ENCODE results near the gene MROH2B.

MROH2B gene

DNA sequence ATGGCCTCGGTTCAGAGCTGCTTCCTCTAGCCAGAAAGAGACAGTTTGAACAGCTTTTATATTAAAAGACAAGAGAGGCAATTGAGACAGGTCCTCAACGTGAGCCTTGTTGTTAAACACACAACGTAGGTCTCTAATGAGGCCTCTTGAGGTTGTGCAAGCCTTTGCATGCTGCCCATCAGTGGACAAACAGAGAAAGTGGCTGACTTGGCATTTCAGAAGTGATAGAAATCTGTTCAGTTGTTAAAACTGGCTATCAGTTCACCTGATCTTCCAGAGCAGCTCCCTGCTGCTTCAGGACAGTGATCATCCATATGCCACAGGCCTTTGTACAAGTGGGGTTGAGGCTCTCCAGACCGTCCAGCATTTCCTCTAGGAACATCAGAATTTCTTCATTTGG is 58.8 kb downstream of the MROH2B start:
- DNase-seq, result no peak

DNA sequence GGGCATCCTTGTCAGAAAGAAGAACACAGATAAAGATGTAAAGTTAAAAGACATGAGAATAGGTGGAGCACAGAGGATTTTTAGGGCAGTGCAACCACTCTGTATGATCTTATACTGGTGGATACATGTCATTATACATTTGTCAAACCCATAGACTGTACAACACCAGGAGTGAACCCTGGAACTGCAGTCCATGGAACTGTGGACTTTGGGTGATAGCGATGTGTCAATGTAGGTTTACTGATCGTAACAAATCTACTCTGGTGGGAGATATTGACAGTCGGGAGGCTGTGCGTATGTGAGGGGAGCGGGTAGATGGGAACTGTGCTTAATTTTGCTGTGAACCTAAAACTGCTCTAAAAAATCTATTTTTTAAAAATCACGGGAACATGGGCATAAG is 60.6 kb downstream of the MROH2B start:
- DNase-seq, result no peak

DNA sequence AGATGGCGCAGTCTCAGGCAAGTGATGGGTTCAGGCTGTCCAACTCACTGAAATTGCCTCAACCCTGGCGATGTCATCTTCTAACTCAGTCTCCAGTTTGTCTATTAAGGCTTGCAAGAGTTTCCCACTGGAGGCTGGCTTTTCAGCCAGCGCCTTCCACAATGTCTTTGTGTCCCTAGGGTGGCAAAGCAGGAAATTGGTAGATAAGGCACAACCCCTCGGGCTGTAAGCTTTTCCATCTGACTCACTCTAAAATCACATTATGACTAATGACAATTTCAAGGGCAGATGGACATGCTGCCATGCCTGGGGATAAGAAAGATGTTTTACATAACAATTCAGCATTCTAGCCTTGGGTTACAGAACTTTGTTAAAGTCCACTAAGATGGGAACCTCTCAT is 61.9 kb downstream of the MROH2B start:
- DNase-seq, result no peak

DNA sequence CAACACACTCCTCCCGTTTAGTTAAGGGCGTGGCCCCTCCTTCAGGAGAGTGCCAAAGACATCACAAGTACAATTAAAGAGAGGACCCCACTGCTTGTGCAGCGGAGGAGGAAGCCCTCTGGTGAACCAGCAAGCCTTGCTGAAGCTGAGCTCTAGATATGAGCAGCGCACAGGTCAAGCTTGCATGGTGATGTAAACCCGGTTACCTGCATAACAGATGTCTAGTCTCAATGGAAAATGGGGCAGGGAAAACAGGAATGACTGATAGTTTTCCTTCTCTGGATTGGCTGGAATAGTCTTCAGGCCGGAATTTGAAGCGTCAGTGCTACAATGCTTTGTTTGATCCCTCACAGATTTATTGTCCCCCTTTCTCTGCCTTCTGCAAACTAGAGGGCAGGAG is 66.2 kb downstream of the MROH2B start:
- DNase-seq, result no peak

DNA sequence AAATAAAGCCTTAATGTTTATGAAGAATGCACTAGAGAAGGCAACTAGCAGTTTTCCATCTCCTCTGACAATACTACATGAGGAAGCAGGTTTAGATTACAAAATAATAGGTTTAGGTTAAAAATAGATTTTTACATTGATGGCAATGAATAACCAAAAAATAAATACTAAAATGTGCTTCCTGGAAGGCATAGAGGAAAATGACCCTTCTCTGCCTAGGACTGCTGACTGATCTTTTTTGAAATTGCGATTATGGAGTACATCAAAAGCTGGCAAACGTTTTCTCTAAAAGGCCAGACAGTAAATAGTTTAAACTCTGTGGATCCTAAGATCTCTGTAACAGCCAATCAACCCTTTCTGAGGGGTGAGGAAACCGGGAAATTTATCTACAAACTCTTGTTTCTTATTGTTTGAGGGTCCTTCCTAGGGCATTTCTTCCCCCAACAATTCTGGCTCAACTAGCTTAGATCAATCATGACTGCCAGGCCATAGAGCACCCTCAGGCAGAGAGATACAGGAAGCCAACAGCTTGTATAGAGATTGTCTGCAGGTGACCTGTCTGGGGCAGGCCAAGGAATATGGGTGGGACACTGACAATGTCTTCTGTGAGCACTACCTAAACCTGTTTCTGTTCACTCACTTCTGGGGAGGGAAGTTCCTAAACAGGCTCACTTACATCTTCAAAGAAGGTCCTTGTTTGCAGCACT is 67.3 kb downstream of the MROH2B start:
- DNase-seq, result no peak

DNA sequence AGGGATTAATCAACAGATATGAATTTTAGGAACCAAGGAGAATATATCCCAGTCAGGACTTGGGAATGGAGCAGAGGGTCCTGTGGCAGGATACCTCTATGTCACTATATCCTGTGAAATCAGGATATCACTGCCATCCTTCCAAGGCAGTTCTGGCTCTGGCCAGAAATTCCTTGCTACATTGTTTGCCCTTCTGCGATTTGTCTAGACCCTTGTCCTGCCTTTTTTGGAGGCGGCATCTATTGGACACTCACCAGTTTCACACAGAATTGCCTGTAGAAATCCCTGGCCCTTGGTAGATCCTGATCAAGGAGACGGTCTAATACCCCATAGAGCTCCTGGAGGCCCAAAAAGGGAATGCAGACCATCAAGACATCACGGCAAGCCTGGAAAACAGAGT is 71.2 kb downstream of the MROH2B start:
- DNase-seq, result no peak

DNA sequence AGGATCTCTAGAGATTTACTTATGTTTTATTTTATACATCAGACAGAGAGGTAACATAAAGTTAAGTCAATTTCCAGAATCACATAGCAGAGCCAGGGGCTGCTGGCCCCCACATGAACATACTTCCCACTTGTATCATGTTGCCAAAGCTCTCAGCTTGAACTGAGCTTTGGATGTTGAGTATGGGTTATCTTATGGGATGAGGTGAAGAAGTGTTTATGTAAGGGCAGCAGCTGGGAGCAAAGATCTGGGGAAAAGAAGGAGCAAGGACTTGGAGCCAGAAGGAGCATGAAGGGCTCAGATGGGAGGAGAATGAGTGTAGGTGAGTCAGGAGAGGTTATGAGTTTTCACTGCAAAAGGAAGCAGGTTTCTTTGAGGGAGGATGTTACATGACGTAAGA is 72.0 kb downstream of the MROH2B start:
- DNase-seq, result no peak

DNA sequence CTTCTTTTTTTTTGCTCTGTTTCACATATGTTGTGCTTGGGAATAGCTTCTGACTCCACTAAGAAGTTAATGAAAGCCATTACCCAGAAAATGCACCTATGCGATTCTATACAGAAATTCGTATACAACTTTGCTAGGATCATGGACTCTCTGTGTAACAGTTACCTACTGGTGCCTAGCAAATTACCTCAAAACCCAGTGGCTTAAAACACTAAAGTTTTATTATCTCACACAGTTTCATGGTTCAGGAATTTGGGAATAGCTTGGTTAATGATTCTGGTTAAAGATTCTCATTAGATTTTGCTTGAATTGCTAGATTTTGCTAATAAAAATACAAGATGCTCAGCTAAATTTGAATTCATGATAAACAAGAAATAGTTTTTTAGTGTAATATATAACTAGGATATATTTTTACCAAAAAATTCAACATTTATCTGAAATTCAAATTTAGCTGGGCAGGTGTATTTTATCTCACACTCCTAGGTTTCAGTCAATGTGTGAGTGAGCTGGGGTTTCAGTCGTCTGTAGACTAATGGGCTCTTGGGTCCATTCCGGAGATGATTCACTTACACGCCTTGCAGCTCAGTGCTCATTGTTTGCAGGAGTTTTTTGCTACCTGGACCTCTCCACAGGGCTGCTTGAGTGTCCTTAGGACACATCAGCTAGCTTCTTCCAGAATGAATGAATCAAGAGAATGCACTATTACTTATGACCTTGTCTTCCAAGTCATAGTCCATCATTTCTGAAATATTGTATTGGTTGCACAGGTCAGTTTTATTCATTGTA is 75.1 kb downstream of the MROH2B start:
- no peak for DNase-seq

DNA sequence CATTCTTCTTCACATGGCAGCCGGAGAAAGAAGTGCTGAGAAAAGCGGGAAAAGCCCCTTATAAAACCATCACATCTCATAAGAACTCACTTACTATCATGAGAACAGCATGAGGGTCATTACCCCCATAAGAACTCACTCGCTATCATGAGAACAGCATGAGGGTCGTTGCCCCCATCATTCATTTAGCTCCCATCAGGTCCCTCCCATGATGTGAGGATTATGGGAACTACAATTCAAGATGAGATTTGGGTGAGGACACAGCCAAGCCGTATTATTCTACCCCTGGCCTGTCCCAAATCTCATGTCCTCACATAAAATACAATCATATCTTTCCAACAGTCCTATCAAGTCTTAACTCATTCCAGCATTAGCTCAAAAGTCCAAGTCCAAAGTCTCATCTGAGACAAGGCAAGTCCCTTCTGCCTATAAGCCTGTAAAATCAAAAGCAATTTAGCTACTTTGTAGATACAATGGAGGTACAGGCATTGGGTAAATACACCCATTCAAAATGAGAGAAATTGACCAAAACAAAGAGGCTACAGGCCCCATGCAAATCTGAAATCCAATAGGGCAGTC is 79.1 kb downstream of the MROH2B start:
- DNase-seq, result no peak

DNA sequence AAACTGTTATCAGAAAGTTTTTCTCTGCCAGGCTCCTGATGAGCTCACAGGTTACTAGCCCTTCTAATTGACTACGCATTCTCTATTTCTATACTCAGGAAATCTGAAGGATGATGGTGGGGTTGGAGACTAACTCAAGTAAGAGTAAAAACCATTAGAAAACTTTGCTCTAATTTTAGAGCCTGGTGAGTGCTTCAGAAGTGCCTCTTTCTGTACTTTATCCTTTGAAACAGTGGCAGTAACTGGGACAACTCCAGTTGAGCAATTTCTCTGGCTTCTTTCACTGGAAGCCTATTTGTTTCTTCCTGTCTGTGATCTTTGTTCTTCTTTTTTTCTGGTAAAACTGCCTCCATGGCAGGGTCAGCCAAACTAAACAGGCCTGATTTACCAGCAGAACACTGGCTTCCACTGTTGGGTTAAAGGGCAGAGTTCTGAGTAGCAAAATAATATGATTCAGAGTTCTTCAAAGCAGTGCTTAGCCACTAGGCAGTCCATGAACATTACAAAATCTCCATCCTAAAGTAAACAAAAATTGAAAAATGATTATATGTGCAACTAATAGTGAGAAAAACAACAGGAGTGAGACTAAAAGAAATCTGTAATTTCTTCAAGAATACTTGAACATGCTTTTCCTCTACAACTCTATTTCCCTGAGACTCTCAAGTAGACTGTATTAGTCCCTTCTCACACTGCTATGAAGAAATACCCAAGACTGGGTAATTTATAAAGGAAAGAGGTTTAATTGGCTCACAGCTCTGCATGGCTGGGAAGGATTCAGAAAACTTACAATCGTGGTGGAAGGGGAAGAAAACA is 79.8 kb downstream of the MROH2B start:
- DNase-seq, result no peak

DNA sequence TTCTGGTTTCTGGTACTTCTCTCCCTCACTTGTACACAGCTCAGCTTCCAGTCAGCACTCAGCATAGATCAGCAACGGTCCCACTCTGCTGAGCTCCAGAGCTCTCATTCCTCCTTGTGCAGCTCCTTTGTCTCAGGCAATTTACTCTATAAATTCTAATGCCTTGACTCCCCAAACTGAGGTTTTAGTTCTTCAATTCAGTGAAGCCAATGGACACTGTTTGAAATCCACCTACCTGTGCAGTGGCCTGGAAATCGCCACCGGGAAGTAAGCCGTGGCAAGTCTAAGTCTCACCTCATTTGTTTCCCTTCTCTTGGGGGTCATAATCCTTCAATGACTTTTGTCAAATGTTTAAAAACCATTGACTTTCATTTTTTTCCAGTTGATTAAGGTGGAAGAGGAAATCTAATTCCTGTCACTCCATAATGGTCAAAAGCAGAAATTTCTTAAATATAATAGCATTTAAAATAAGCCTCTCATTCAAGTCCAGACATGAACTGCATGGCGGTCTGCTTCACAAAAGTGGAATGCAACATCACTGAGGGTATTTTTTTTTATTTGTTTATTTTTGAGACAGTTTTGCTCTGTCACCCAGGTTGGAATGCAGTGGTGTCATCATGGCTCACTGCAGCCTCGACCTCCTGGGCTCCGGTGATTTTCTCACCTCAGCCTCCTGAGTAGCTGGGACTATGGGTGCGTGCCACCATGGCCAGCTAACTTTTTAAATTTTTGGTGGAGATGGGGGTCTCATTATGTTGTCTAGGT is 82.2 kb downstream of the MROH2B start:
- no peak for DNase-seq

DNA sequence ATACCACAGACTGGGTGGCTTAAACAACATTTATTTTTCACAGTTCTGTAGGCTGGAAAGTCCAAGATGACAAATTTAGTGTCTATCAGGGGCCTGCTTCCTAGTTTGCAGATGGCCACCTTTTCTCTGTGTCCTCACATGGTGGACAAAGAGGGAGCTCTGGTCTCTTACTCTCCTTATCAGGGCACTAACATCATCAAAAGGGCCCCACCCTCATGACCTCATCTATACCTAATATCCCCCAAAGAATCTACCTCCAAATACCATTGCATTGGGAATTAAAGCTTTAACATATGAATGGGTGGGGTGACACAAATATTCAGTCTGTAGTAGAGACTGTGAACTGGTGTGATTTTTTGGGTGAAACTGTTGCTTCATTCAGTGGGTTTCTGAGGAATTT is 83.8 kb downstream of the MROH2B start:
- DNase-seq, result no peak

DNA sequence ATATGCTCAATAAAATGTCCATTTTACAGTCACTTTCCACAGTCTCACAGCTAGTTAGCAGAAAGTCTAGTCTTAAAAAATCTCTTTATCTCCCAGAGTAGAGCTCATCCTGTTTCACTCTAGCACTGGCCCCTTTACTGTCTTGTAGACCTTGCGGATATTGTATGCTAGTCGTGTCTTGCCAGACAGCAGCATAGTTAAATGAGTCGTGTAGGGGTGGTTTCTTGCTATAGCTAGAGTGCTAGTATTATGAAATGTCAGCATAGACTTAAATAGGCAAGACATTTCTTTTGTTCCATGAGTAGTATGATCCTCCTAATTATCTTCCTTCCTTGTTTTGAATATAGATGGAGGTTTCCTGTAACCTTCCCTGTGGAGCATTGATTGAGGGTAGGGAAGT is 84.5 kb downstream of the MROH2B start:
- no peak for DNase-seq

DNA sequence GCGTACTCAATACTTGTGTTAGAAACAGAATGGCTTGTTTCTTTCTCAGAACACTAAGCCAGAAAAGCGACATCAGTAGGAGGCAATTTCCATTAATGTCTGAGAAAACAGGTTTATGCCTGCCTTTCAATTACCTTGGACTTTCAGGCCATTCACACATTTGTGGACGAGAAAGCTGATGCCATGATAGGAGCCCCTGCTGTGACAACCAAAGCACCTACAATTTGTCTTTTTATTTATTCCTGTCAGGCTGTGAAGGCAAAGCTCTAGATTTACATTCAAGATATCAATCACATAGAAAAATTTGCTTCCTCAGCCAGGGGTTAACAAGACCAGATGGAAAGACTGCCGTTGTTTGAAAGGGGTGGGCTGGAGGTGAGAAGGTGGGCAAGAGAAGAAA is 85.6 kb downstream of the MROH2B start:
- no peak for DNase-seq

DNA sequence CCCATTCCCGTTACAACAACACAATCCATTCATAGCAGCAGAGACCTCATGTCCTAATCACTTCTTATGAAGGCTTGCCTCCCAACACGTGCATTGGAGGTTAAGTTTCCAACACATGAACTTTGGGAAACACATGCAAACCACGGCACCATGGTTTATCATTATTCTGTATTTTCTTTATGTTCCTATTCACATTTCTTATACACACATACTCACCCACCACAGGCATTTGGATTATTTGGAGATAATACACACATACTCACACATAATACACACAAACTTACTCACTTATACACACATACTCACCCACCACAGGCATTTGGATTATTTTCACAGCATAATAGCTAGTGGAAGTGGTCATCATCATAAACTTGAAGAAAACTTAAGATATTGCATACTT is 86.3 kb downstream of the MROH2B start:
- DNase-seq, result no peak

DNA sequence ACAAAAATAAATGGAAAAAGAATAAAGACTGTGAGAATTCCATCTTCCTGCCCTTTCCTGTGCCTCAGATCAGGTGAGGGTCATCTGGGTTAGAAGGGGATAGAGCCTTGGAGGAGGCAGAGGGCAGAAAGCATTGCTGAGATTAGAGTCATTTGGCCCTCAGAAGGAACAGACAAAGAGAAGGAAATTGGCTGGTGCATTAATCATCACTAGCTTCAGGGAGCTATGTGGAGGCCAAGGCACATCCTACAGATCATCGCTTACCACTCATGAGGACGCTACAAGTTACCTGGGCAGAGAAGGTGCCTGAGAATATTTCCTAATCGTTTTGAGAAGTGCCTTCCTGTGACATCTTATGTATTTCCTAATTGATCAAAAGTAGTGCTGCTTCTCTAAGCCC is 87.4 kb downstream of the MROH2B start:
- no peak for DNase-seq

DNA sequence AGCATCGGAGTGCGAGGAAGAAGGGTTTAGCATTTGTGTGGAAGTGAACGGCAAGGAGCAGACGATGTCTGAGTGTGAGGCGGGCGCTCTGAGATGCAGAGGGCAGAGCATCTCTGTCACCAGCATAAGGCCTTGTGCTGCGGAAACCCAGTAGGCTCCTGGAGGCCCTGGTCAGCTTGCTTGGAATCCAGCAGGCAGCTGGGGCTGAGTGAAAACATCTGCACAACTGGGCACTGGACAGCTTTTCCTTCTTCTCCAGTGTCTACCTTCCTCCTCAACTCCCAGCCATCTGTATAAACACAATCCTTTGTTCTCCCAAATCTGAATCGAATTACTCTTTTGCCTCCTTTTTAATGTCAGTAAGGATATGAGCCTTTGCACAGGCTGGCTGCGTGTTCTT is 89.7 kb downstream of the MROH2B start:
- DNase-seq, result no peak

DNA sequence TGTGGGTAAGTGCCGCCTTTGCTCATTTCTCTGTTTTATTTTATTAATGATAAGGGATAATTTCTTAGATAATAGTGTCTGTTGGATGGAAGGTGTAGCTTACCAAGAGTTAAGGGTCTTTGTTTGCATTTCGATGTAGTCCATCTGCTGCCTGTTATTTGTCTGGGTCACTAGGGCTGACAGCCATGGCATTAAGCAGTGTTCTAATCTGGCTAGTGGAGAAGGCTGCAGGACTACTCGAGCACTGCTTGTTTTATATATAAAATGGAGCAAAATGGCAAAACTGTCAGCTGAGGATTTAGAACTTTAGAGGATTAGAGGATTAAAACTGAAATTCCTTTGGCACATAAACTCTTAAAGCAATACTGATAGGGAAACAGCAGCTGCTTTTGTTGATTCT is 94.3 kb downstream of the MROH2B start:
- no peak for DNase-seq

DNA sequence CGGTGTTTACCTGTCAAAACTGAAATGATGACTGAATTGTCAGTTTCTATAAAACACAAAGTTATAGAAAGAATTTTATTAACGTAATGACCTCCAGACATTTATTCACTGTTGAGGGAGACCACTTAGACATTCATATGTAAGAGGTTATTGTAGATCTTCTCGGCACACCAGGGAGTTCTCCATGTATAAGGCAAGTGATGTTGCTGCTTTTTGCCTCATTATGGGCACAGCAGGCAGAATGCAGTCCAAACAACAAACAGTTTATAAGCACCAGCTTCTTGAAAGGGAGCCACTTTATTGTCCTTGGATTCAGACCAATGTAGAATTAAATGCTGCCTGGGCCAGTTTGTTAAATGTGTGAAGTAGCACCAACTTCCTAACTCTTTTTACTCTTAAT is 95.1 kb downstream of the MROH2B start:
- DNase-seq, result no peak

DNA sequence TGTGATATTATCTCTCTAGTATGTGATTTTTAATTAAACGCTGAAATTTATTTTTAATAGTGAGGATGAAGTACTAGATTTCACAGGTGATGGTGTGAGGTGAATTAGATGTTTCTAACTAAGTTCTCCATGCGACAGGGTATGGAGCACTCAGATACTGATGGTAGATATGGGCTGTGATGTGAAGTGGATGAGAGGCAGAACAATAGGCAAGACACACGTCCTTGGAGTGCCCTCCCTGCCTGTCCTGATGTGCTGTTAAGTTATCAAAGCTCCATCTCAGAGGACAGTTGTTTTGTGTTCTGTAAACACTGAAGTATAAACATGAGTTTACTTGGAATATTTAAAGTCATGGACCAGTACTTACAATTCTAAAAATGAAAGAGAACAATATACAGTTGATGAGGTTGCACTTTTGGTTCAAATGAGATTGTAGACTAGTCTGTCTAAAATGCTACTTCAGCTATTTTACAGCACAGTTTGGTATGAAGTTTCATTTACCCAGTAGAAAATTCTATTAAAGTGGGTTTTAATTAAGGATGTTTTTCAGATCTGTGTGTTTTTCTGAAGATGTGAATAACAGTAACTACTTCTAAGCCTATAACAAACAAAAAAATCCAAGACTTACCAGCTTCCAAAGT is 97.7 kb downstream of the MROH2B start:
- DNase-seq, result no peak

DNA sequence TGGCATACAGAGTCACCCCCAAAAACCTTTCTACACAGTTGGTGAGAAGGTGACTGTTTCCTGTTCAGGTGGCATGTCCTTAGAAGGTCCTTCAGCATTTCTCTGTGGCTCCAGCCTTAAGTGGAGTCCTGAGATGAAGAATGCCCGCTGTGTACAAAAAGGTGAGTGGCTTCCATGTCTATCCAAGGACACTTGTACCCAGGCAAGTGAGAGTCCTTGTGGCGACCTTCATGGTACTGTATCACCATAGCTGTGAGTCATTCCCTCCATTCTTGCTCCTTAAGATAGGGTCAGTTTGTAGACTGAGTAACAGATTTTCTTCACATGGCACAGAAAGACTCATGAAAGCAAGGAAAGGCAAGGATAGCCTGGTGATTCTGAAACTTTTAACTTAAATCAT is 98.7 kb downstream of the MROH2B start:
- no peak for DNase-seq
